ENCODE results near the gene NTRK3. TPM values are rescaled to one million over a fixed set of nuclear protein-coding genes. Genes with fewer than 3 reads are reported as not detected.

The NTRK3 gene
- total and polyA plus RNA-seq, 12 donors, result 1.6 to 8.5 (median 3.3) TPM

GRCh38 chr15:88118035-88118434 is 138.5 kb downstream of the NTRK3 start:
- H3K27me3 ChIP-seq, result no peaks in the 10 kb centered on the region
- no peak overlapping the region for H3K4me3 ChIP-seq
- intact Hi-C loops (cut with DNase I), result no loop called here
- H3K36me3 ChIP-seq (replicated peaks in 1 of 2), result no peaks in the 10 kb centered on the region
- WGBS, 4 donors, result 67 to 77% (median 71%) methylated on average over 6 of the region's 6 CpGs
- DNase-seq, result no peak
- no peak for TF ChIP-seq CTCF (IDR thresholded peaks at IDR 0.05)
- no peak for TF ChIP-seq POLR2A (IDR thresholded peaks at IDR 0.05)
- no peaks in the 10 kb centered on the region for H3K4me1 ChIP-seq (replicated peaks in 1 of 2)
- no peak overlapping the region for H3K27ac ChIP-seq
- H3K9me3 ChIP-seq (replicated peaks in 1 of 3), result no peaks in the 10 kb centered on the region

GRCh38 chr15:88115486-88116152 is 140.9 kb downstream of the NTRK3 start:
- H3K9me3 ChIP-seq (replicated peaks in 1 of 3), result no peaks in the 10 kb centered on the region
- no peak overlapping the region for H3K4me3 ChIP-seq
- no peak for TF ChIP-seq CTCF (IDR thresholded peaks at IDR 0.05)
- TF ChIP-seq POLR2A (IDR thresholded peaks at IDR 0.05), result no peak
- no peak for DNase-seq
- 61 to 73% (median 67%) methylated on average over 10 to 12 of the region's 12 CpGs for WGBS, 4 donors
- intact Hi-C loops (cut with DNase I), result no loop called here
- H3K4me1 ChIP-seq (replicated peaks in 1 of 2), result no peaks in the 10 kb centered on the region
- no peaks in the 10 kb centered on the region for H3K27me3 ChIP-seq
- H3K36me3 ChIP-seq (replicated peaks in 1 of 2), result no peaks in the 10 kb centered on the region
- H3K27ac ChIP-seq, result no peak overlapping the region

GRCh38 chr15:88113613-88114308 is 142.8 kb downstream of the NTRK3 start:
- no peak overlapping the region for H3K4me3 ChIP-seq
- DNase-seq, result no peak
- H3K9me3 ChIP-seq (replicated peaks in 1 of 3), result no peaks in the 10 kb centered on the region
- no peak overlapping the region for H3K27ac ChIP-seq
- TF ChIP-seq POLR2A (IDR thresholded peaks at IDR 0.05) (no peak), CTCF (IDR thresholded peaks at IDR 0.05) (no peak)
- no peaks in the 10 kb centered on the region for H3K36me3 ChIP-seq (replicated peaks in 1 of 2)
- H3K4me1 ChIP-seq (replicated peaks in 1 of 2), result no peaks in the 10 kb centered on the region
- no peaks in the 10 kb centered on the region for H3K27me3 ChIP-seq
- intact Hi-C loops (cut with DNase I), result no loop called here
- WGBS, 4 donors, result 33 to 89% (median 36%) methylated on average over 1 of the region's 1 CpG

- no peak overlapping the region for H3K27ac ChIP-seq
- WGBS, 4 donors, result 71 to 88% (median 78%) methylated on average over 11 to 12 of the region's 12 CpGs
- H3K4me1 ChIP-seq (replicated peaks in 1 of 2), result no peaks in the 10 kb centered on the region
- no peak for DNase-seq
- intact Hi-C loops (cut with DNase I), result no loop called here
- no peaks in the 10 kb centered on the region for H3K27me3 ChIP-seq
- H3K4me3 ChIP-seq, result no peak overlapping the region
- H3K36me3 ChIP-seq (replicated peaks in 1 of 2), result no peaks in the 10 kb centered on the region
- no peak for TF ChIP-seq POLR2A (IDR thresholded peaks at IDR 0.05)
- TF ChIP-seq CTCF (IDR thresholded peaks at IDR 0.05), result no peak
- H3K9me3 ChIP-seq (replicated peaks in 1 of 3), result no peaks in the 10 kb centered on the region
Measured at GRCh38 chr15:88108991-88109390, 147.5 kb downstream of the NTRK3 start.
